ENCODE data around the gene SPOCK2.
"Not testable (repeated sequence)": the region's sequence is repeated elsewhere in the genome, so short reads cannot be mapped to it uniquely, and the experiment has no call there.

The SPOCK2 gene, protein sequence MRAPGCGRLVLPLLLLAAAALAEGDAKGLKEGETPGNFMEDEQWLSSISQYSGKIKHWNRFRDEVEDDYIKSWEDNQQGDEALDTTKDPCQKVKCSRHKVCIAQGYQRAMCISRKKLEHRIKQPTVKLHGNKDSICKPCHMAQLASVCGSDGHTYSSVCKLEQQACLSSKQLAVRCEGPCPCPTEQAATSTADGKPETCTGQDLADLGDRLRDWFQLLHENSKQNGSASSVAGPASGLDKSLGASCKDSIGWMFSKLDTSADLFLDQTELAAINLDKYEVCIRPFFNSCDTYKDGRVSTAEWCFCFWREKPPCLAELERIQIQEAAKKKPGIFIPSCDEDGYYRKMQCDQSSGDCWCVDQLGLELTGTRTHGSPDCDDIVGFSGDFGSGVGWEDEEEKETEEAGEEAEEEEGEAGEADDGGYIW

DNA sequence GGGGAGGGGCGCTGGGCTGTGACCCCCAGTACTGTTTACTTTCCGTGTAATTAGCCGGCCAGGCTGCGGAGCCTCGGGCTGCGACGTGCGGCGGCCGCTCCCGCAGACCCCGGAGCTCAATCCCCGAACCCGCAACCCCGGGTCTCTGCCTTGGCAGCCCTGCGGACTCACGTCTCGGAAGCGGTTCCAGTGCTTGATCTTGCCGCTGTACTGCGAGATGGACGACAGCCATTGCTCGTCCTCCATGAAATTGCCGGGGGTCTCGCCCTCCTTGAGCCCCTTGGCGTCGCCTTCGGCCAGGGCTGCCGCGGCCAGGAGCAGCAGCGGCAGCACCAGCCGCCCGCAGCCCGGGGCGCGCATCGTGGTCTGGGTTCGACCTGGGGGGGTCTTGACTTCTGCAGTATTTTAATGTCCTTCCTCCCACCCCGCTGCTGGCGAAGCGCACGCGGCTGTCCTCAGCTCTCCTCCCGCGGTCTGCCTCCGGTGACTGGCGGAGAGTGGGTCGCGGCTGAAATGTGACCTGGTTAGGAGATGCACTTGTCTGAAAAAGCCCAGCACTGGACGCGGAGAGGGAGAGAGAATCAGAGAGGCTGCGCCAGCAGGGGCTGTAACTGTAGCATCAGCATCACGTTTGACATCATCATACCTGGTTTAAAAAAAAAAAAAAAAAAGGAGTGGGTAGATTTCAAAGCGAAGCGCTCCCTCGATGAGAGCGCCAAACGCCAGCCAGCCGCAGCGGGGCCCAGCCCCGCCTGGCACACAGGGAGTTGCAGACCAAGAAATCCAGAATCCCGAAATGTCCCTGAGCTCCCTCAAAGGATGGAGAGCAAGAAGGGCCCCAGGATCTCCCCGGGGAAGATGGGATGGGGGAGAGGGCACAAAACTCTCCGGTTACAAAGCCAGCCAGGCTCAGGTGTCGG is at the start of gene SPOCK2:
SPOCK2 (minus strand) TSS at position 583 of the 920 bp plus-strand sequence; CDS start at position 360, 223 bp downstream.
- in situ Hi-C loops (cut with MboI; ENCODE audit: low sequenced_read_pairs): no loop called here

DNA sequence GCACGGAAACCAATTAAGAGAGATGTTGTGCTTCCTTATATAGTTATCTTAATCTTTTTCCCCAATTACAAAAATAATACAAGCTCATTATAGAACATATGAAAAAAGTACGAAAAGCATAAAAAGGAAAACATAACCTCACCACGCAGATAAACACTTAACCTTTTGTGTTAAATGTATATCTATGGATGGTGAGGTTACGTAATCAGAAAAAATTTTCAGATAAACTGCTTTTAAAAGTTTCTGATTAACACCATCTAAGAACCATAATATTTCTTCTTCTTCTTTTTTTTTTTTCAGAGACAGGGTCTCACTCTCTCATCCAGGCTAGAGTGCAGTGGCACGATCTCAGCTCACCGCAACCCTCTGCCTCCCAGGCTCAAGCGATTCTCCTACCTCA is 49.2 kb upstream of the SPOCK2 start:
- in situ Hi-C loops (cut with MboI; ENCODE audit: low sequenced_read_pairs): no loop called here

DNA sequence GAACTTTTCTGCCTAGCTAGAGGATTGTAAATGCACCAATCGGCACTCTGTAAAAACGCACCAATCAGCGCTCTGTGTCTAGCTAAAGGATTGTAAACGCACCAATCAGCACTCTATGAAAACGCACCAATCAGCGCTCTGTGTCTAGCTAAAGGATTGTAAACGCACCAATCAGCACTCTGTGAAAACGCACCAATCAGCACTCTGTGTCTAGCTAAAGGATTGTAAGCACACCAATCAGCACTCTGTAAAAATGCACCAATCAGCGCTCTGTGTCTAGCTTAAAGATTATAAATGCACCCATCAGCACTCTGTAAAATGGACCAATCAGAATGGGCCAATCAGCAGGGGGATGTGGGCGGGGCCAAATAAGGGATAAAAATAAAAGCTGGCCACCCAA is 47.9 kb upstream of the SPOCK2 start:
- in situ Hi-C loops (cut with MboI; ENCODE audit: low sequenced_read_pairs): not testable (repeated sequence)

DNA sequence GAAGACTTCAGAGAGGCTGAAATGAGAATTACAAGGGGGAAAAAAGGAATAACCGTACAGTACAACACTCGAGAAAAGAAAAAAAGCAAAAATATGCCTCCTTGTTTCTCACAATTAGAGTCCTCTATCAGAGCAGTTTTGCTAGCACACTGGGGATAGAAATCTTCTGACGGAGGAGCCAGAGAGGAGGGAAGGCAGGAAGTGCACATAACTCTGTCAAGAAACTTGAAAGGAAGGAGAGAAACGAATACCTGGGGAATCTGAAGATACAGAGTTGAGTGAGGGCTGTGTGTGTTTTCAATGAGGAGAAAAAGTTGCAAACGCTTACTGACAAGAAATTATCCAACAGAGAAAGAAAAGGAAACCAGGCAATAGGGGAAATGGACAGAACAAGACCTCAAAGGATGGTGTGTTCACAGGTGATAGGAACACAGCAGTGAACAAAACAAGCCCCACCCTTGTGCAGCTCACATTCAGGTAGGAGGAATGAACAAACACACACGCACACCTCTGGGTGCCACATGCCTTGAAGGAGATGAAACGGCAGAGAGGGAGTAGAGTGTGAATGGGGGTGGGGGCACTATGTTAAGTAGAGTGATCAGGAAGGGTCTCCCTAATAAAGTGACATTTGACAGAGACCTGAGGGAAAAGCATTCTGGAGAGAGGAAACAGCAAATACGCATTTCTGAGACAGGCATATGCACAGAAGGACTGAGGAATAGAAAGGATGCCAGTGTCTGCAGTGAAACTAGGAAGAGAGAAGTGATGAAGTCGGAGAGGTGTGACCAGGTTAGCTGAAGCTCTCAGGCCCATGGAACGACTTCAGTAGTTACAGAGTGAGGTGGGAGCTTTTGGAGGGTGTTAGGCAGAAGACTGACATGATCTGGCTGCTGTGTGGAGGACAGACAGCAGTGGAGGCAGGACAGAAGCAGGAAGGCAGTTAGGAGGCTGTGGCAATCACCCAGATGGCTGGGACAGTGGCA is 46.7 kb upstream of the SPOCK2 start:
- in situ Hi-C loops (cut with MboI; ENCODE audit: low sequenced_read_pairs): no loop called here

DNA sequence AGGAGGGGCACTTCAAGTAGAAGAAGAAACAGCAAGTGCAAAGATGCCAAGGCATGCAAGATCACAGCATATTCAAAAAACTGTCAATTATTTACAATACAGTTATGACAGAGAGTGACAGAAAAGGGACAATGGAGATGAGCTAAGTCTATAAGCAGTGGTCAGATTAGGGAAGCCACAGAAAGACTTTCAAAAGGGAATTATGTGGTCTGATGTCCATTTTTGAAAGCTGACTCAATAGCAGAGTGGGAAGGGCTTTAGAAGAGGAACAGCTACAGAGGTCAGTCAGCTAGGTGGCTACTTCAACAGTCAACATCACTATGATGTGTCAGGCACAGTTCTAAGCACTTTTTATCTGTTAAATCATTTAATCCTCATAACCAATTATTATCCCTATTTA is 45.2 kb upstream of the SPOCK2 start:
- in situ Hi-C loops (cut with MboI; ENCODE audit: low sequenced_read_pairs): no loop called here

DNA sequence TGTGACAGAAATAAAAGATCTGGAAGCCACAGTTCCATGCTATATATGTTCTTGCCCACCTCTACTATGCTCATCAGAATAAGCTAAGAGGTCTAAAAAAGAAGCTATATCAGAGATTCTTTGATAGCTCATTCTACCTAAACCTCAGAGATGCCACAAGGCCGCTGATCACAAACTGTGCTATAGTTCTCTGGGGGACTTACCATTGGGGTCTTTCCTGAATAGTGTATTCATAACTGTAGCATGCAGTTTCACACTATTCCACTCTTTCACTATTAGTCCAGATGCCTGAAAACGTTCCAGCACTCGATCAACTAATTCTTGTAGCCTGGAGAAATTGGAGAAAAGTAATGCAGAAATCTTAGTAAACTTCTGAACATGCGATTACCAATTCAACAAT is 44.5 kb upstream of the SPOCK2 start:
- in situ Hi-C loops (cut with MboI; ENCODE audit: low sequenced_read_pairs): no loop called here

DNA sequence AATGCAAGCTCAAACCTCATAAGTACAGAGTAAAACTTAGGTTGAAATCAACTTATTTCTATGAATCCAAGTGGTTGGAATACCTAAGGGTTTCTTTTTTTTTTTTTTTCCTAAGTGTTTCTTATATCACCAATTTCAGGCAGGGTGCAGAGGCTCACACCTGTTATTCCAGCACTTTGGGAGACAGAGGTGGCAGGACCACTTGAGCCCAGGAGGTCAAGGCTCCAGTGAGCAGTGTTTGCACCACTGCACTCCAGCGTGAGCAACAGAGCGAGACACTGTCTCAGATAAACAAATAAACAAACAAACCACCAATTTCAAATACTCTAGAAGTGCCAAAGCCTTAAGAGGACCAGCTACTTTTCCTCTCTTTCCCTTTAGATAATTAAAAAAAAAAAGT is 39.2 kb upstream of the SPOCK2 start:
- in situ Hi-C loops (cut with MboI; ENCODE audit: low sequenced_read_pairs): no loop called here

DNA sequence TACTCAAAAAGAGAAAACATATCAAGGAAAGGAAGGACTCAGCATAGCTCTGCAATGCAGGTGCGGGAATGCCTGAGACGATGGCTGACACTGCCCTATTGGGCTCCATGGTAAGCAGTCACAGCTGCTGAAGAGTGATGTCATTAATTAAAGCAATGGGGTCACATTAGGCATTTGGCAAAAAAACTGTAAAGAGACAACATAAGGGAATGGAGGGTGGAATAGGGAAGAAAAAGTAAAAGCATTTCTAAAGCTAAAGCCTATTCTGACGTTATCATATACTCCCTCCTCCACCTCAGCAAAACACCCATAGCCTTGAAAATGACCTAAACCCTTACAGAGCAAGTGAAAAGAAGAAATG is 38.5 kb upstream of the SPOCK2 start:
- in situ Hi-C loops (cut with MboI; ENCODE audit: low sequenced_read_pairs): no loop called here

DNA sequence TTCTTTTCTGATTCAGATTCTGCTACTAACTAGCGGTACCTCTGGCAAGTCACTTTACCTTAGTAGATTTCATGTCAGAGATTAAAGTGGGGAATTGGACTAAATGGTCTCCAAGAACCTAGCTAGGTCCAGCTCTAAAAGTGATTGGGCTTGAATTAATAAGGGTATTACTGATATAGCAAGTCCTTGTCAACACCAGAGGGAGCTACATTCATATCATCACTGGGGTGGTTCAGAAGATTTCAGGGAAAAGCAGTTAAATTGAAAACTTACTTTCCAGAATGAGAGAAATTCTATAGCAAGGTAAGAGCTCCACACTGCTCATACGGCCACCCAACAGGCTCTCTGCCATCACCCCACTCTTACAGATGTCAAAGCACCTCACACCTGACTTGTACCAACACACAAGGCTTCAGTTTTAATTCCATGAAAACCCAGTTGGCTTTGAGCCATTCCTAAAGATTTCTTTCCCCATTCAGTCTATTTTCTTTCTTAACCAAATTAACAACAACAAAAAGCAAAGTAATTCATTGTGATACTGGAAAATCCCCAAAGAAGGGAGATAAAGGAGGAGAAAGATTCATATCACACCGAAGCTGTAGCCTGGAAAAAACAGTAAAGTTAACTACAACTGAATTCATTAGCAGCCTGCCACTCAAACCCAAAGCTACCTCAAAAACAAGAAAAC is 38.0 kb upstream of the SPOCK2 start:
- in situ Hi-C loops (cut with MboI; ENCODE audit: low sequenced_read_pairs): no loop called here

DNA sequence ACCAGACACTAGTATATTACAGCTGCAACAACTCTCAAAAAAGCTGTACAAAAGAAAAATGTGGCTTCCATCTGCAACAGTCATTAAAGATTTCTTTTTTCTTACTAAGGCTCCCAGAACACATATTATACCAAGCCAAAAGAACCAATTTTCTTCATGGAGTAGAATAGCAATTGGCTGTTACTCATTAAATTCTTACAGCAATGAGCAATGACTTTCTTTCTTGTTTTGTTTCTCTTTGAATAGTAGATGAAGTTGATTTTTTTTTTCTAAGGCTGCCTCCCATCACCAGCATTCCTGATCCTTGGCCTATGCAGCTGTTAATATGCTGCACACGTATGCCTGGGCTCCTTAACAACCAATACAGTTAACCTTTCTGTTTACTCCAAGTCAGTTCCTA is 36.6 kb upstream of the SPOCK2 start:
- in situ Hi-C loops (cut with MboI; ENCODE audit: low sequenced_read_pairs): no loop called here

DNA sequence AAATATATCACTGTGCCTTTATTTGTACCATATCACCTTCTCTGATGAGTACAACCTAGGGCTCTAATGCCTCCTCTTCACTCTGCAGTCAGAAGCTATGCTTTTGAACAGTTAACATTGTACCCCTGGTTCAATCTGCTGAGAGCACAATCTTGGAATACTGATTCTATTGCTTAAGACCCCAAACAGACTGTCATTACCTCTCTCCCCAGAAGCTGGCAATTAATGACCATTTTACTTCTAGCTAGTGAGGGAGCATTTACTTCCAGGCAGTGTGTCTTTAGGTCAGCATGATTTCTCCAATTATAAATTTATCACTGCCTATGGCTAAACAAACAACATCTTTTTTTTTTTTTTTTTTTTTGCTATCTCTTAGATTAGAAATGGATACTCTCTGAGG is 36.0 kb upstream of the SPOCK2 start:
- in situ Hi-C loops (cut with MboI; ENCODE audit: low sequenced_read_pairs): no loop called here

DNA sequence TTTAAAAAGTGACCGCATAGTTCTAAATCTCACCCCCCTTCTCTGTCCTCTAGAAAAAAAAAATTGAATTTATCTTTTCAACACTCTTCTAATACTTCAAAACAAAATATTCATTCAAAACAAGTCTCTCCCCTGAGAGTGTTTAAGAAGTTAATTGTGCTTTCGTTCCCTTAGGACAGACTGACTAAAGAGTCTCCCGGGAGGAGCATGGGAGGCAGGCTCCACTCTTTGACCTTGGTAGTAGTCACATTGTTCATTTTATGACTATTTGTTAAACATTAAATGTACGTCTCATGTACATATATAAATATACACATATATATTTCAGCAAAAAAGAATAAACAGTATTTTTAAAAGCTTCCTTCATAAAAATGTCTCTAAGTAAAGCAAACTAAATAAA is 35.3 kb upstream of the SPOCK2 start:
- in situ Hi-C loops (cut with MboI; ENCODE audit: low sequenced_read_pairs): no loop called here

DNA sequence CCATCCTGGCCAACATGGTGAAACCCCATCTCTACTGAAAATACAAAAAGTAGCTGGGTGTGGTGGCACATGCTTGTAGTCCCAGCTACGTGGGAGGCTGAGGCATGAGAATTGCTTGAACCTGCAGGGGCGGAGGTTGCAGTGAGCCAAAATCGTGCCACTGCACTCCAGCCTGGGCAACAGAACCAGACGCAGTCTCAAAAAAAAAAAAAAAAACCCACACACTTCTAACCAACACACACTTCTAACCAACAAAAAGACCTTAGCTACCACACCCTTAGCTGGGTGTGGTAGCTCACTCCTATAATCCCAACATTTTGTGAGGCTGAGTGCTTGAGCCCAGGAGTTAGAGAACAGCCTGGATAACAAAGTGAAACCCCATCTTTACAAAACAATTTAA is 33.9 kb upstream of the SPOCK2 start:
- in situ Hi-C loops (cut with MboI; ENCODE audit: low sequenced_read_pairs): no loop called here

DNA sequence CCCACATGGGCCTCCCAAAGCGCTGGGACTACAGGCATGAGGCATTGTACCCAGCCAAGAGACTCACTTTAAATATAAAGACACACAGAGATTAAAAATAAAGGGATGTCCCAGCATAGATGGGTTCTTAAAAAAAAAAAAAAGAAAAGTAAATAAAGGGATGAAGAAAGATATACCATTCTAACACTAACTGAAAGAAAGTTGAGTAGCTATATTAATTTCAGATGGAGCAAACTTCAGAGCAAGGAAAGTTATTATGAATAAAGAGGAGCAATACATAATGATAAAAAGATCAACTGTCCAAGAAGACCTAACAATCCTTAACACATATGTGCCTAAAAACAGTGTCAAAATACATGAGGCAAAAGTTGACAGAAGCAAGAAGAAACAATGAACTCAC is 33.0 kb upstream of the SPOCK2 start:
- in situ Hi-C loops (cut with MboI; ENCODE audit: low sequenced_read_pairs): no loop called here

DNA sequence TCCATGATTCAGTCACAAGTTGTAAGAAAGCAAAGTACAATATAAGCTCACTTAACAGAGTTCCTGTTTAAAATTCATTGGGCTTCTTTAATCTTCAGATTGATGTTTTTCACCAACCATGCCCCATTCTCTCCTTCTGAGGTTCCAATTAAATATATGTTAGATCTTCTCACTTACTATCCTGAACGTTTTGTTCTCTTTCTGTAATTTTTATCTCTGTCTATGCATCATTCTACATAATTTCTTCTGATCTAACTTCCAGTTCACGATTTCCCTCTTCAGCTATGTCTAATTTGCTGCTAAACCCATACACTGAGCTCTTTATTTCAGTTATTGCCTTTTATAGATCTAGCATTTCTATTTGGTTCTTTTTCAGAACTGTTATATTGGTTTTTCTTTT is 28.0 kb upstream of the SPOCK2 start:
- in situ Hi-C loops (cut with MboI; ENCODE audit: low sequenced_read_pairs): no loop called here

DNA sequence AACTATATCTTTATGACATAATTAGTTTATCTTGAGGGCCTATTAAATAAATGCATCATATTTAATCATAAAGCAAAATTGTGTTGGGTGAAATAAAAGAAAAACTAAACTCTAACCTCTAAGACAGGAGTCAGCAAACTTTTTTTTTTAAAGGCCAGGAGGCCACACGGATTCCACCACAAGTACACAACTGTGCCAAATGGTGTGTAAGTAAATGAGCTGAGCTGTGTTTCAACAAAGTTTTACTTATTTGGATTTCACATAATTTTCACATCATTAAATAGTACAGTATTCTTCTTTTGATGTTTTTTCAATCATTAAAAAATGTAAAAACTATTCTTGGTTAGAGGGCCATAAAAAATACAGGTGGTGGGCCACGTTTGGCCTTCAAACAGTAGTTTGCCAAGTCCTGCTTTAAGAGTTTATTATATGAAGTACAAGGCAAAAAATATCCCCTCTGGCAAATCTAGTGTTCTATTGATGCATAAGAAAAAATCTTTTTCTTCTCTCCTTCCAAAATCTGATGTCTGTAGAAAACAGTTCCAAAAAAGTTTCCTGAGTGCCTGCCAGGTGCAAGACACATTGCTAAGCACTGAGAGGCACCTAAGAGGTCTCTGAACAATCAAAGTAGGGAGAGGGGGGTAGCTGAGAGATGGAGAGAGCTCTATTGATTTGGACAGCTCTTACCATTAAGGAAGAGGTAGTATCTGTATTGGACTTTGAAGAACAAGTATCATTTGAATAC is 26.5 kb upstream of the SPOCK2 start:
- in situ Hi-C loops (cut with MboI; ENCODE audit: low sequenced_read_pairs): no loop called here

DNA sequence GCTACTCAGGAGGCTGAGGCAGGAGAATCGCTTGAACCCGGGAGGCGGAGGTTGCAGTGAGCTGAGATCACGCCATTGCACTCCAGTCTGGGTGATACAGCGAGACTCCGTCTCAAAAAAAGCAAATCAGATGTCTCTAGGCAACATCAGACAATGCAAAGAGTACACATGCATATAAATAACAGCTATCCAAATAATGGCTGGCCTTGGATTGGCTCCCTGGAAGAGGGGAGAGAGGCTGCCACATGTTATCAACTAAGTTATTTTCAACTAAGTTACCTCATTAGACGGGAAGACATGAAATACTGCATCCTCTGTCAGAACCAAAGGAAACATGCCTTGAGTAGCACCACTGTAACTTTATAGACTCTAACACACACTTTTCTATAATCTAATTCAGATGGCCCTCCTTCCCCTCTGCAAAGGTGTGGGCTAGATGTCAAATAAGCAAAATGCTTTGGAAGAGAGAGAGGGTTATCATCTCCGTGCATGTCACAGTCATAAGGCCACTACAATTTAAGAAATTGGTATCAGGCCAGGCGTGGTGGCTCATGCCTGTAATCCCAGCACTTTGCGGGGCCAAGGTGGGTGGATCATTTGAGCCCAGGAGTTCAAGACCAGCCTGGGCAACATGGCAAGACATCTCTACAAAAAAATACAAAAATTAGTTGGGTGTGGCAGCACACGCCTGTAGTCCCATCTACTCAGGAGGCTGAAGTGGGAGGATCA is 22.5 kb upstream of the SPOCK2 start:
- in situ Hi-C loops (cut with MboI; ENCODE audit: low sequenced_read_pairs): no loop called here

DNA sequence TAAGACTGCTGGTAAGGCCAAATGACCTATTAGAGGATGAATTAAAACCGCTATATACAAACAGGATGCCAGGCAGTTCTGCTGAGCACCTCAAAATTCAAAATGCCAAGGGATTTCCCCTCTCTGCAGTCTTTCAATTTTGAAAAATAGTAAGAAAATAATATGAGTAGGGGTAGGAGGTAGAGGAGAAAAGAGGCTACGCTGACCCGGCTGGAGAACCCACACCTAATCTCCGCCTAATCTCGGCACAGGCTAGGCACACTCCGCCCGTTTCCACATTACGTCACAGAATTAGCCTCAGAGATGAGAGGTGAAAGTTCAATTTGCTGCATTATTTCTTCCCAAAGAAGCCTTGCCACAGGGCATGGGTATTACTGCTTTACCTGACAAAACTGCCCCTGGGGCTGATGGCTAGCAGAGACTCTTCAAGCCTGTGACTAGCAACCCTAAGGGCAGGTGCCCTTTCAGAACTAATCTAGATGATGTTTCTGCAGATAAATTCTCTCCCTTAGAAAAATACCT is 21.3 kb upstream of the SPOCK2 start:
- in situ Hi-C loops (cut with MboI; ENCODE audit: low sequenced_read_pairs): no loop called here
